T-helper 22 cell (primary cell): Measurements from ENCODE around the gene NFATC4.
A peak's percentile ranks its signal among the peaks of the same experiment; 100 is the strongest.
"Not testable (repeated sequence)": the region's sequence is repeated elsewhere in the genome, so short reads cannot be mapped to it uniquely, and the experiment has no call there.

ENCODE experiments used
- DNase-seq: peaks from one replicate; pipeline ENCODE4 v3.0.0-alpha.2; 2020; ENCODE audit warnings: low read depth

Gene NFATC4

DNA sequence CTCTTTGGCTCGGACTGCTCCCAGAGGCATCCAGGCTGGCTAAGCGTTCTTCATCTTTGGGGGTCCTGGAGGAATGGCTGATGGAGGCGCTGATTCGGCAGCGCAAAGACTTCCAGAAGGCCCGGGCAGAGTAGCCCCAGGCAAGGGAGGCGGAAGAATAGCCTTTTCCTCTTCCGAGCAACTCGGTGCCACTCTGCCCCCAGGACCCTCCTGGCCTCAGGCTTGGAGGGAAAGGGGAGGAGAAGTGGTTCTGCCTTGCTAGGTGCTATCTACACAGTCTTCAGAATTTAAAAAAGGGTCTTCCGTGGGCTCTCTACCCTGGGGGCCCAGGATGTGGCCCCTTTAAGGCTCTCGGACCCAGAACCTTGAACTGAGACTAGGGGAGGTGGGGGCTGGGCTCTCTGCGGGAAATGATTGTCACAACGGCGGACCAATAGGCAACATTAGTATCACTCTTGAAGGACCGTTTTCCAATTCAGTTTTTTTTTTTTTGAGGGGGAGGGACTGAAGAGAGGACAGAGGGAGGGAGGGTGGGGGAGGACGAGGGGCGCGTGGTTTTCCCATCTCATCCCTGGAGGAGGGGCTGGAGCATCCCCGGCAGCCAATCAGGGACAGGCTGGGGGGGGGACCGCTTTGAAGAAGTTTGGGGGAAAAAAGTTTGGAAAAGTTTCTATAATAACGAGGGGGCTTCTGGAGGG, at the start of gene NFATC4:
TSS of gene NFATC4 (plus strand) at position 671 of the 698 bp plus-strand sequence. CDS start 157 bp downstream, outside the sequence.
- no peak for DNase-seq

GRCh38 chr14:24321212-24321975, 46.6 kb upstream of the NFATC4 start:
- DNase-seq = no peak

- DNase-seq = no peak
Observed at GRCh38 chr14:24322672-24323071, 45.3 kb upstream of the NFATC4 start.

DNA sequence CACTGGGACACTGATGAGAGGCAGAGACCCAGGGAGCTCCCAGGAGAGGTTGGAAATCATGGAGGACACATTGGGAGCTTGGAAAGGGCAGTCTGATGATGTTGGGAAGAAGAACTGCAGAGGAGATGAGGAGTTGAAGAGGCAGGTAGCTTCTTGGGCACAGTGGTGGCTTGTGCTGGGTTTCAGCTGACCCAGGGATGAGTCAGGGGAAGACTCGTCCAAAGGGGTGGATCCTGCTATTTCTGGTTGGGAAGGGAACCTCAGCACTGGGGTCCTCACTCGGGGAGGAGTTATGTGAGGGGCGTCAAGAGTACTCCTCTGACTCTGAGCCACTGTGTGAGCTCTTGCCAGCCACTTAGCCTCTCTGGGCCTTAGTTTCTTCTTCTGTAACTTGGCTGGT, 44.6 kb upstream of the NFATC4 start:
- no peak for DNase-seq

- DNase-seq = no peak
Observed at GRCh38 chr14:24324024-24324423, 44.0 kb upstream of the NFATC4 start.

- DNase-seq = no peak
Observed at GRCh38 chr14:24325041-24325530, 42.9 kb upstream of the NFATC4 start.

DNA sequence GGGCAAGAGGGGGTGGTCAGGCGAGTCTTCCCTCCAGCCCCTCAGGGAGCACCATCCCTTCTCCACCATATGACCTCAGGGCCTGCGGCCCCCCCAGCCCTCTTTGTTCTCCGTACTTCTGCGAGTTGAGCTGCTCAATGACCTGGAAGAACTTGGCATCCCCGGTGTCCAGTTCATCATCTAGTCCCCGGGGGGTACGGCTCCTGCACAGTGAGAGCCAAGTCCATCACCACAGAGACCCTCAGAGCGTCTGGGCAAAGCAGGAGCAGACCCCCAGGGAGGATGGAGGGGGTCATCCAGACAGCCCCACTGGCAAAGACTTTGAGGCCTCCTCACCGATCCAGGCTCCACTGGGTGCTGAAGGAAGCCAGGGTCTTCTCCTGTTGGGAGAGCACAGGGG, 42.0 kb upstream of the NFATC4 start:
- DNase-seq = no peak

- DNase-seq = no peak
Observed at GRCh38 chr14:24327303-24327702, 40.7 kb upstream of the NFATC4 start.

GRCh38 chr14:24327914-24328313, 40.1 kb upstream of the NFATC4 start:
- not testable (repeated sequence) for DNase-seq

GRCh38 chr14:24329073-24329663, 38.8 kb upstream of the NFATC4 start:
- DNase-seq = no peak

DNA sequence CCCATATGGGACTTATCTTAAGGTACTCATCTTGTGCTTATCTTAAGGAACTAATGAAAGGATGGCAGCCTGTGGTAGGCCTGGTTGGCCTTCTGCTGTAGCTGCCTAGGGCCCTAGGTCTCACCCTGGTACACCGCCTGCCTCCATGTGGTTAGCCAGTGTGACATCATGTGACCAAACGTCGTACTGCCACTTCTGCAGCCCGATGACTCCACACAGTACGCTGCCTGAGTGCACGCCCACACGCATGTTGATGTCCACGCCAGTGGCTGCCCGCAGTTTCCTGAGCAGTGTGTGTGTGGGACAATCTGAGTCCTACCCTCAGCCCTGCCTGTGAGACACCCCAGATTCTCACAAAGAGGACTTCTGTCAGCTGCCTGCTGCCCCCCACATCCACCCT, 38.2 kb upstream of the NFATC4 start:
- DNase-seq = peak; percentile 39

GRCh38 chr14:24330973-24331674, 36.9 kb upstream of the NFATC4 start:
- DNase-seq = no peak

- DNase-seq = no peak
Observed at GRCh38 chr14:24331731-24332267, 36.2 kb upstream of the NFATC4 start.

DNA sequence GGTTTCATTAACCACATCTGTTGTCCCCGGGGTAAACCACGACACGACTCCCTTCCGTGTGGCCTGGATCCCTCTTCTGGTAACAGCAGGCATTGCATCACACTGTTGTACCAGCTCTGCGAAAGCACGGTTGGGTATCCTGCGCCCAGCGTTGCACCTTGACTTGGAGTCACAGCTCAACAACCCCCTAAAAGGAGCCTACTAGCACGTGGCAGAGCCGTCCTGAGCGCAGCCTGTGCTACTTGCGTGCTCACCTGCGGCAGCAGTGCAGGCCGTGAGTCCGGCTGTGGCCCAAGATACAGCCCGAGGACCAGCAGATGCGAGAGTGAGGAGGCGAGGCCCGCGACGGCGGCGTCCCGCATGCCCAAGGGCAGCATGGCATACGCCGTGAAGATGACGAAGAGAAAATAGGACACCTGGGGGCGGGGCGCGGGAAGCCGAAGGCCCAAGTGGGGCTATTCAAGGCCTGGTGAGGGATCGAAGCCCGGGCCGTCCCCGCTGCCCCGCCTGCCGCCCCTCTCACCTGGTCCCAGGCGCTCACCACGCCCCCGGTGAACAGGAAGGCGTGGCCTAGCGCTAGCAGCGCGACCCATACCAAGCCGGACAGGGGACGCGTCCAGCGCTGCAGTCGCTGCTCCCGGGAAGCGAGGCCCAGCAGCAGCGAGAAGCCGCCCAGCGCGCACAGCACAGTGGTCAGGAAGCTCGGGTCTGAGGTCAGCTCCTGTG, 35.6 kb upstream of the NFATC4 start:
- peak; percentile 77 for DNase-seq

DNA sequence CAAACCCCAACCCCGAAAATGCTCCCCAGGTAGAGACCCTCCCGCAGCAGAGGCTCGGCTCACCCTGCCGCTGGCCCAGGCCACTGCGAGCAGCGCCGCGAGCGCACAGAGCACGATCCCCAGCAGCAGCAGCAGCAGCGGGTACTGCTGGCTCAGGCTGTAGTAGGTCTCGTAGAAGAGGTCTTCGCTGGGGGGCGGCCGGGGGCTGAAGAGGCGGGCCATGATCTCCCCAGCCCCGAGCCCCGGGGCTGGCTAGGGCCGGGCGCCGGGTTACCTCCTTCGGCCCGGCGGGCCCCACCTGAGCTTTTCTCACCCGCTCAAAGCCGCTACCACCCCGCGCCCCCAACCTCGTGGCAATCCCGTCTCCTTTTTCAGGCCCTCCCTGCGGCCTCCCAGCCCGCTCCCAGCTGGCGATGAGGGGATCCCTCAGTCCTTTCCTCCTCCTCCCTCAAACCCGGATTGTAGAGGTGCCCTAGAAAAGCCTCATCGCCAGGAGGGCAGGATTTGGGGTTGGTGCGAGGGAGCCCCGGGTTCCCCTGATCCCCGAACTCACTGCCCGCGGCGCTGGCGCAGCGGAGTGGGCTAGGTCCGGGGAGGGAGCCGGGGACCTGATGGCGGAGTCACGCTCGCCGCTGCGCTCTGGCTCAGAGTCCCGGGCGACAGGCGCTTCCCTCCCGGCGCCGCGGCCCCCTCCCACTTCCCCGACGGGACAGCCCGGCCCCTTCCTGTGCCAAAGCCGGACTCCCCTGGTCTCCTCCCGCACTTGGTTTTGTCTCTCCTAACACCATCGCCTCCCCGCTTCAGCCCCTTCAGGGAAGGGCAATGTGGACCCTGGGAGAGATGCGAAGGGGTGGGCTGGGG, 33.3 kb upstream of the NFATC4 start, which contains the start of gene ADCY4:
TSS of gene ADCY4 (minus strand) at position 641 of the 861 bp plus-strand sequence. CDS start at position 222, 419 bp downstream.
- no peak for DNase-seq

DNA sequence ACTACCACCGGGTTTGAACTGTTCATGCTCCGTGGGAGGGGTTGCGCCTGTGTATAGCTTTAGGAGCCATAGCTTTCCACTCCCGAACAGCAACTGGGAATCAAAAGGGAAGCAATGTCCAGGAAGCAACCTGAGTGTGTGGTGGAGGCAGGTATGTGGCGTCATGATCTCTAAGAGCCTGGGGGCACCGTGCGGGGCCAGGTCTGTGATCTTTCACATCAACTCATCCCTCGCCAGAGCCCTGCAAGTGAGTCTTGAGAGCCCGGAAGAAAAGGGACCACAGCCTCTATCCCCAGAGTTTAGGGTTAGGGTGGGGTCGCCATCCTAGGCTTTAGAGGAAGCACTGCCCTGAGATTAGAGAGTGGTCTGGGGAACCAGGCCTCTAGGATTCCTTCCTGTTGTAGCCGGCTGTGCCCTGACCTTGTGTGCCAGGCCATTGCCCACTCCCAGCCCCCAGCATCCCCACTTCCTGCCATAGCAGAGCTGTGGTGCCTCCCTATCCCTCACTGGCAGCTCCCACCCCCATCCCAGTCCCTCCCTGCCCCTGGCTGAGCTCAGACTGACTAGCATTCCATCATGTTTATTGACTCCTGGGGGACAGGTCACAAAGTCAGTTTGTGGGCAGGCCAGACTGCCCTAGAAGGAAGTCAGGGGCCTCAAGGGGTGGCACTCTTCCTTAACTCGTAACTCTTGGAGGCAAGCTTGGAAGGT, 32.4 kb upstream of the NFATC4 start:
- no peak for DNase-seq

DNA sequence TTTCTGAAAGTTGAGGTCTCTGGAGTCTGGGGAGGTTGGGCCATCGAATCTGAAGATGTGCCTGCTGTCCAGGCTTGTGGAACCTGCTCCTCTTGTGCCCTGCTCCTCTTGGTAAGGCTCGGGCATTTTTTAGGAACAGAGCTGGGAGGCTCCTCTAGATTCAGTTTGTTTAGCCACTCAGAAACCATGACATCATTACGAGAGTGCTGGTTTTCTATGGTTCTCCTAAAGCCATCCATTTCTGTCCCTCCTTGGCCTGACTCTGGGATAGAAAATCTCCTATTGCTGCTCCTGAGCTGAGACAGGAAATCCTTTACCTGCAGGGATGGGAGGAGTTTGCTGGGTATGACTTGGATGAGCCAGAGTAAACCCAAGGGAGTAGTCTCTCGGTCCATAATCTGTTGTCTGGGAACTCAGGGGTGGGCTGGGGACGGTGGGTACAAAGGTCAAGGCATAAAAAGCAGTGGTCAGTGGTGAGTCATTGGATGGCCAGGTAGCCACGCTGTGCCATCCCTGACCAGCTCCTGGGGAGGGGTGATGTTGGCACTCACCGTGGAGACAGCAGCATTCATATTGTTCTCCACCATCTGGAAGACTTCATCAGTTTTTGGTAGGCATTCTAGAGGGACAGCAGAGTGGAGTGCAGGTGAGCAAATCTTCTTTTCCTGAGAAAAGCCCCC, 30.7 kb upstream of the NFATC4 start:
- no peak for DNase-seq

DNA sequence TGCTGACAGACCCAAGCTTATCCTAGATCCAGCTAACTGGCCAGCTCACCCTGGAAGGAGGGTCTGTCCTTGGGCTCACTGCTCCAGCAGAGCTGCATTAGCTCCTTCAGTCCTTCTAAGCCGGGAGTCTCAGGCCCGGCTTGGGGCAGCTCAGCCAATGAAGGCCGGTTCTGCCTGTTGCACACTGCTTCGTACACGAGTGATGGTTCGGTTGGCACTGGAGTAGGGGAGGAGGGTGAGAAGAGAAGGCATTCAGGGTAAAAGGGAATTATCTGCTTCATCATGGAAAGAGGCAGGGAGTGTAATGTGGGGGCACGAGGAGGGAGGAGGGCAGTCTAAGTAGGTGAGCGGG, 30.2 kb upstream of the NFATC4 start:
- no peak for DNase-seq

DNA sequence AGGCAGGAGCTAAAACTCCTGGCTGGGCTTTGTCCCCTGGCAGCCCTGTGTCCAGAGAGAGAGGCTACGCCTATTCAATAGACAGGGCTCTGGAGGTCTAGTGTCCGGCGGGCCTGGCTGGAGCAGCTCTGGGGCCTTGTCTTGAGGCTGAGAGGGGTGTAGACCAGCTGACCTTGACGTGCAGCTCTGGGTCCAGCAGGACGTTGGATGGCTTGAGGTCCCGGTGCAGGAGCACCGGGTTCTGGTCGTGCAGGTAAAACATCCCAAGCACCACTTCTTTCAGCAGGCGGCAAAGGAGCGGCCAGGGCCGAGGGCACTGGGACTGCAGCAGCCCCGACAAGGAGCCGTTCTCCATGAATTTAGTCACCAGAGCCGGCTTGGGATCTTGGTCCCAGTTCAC, 29.1 kb upstream of the NFATC4 start:
- DNase-seq = no peak
